ENCODE results near the gene GSK3B. TPM values are rescaled to one million over a fixed set of nuclear protein-coding genes. Genes with fewer than 3 reads are reported as not detected.

Gene GSK3B
- total RNA-seq, 1 experiment from 2014 or later, result 56.5 TPM

- no peaks in the 10 kb centered on the region for H3K79me1 ChIP-seq (ENCODE audit: insufficient read depth, low read depth, low read length, poor library complexity, severe bottlenecking)
- H4K5ac ChIP-seq (ENCODE audit: insufficient read length, low read depth, low read length), result no peak overlapping the region
- H2AFZ ChIP-seq (ENCODE audit: low read length), result no peak overlapping the region
- no peaks in the 10 kb centered on the region for H3K27me3 Mint-ChIP-seq (ENCODE audit: low read depth)
- H3K18ac ChIP-seq (ENCODE audit: insufficient read length, low read depth, low read length), result no peak overlapping the region
- no peak overlapping the region for H2BK5ac ChIP-seq (ENCODE audit: insufficient read length, low read length)
- H3K27me3 ChIP-seq (ENCODE audit: insufficient read depth, low read length), result no peaks in the 10 kb centered on the region
- no peak overlapping the region for H2AK5ac ChIP-seq (ENCODE audit: insufficient read length, low read length)
- no peak overlapping the region for H3K4me3 Mint-ChIP-seq
- no peak overlapping the region for H3K9ac ChIP-seq (ENCODE audit: extremely low read depth, insufficient read length, low read length)
- H3T11ph ChIP-seq (ENCODE audit: low read length), result no peak overlapping the region
- no CpG with 5 or more reads among the region's 3 CpGs for WGBS (ENCODE audit: extremely low coverage, insufficient read length, low lambda C conversion rate)
- H3K27ac Mint-ChIP-seq, result peak overlapping the region in 2 of 3 experiments; percentile 20 to 76; a peak in 4 of 7 replicates
- DNase-seq, result no peak
- H3K23me2 ChIP-seq (ENCODE audit: insufficient read length, low read depth, low read length, poor library complexity, severe bottlenecking), result no peaks in the 10 kb centered on the region
- H3K9me3 ChIP-seq (ENCODE audit: control insufficient read depth, low read depth, low read length), result no peaks in the 10 kb centered on the region
- H2BK12ac ChIP-seq (ENCODE audit: insufficient read length, low read depth, low read length), result no peak overlapping the region
- no peak overlapping the region for H3K4ac ChIP-seq (ENCODE audit: low read depth, low read length)
- TF ChIP-seq CTCF (conservative IDR thresholded peaks at IDR 0.05), result no peak
- H3K36me3 Mint-ChIP-seq (ENCODE audit: insufficient read depth in 1 of 3, low read depth in 3 of 3), result no peaks in the 10 kb centered on the region
- H2BK120ac ChIP-seq (ENCODE audit: low read depth, low read length, poor library complexity, severe bottlenecking), result no peak overlapping the region
- H3K4me1 Mint-ChIP-seq, result peaks cover 10 to 11% of the 10 kb centered on the region in 2 experiments
- no peak overlapping the region for H3K56ac ChIP-seq (ENCODE audit: insufficient read length, low read depth, low read length)
- H3K9me3 Mint-ChIP-seq, result no peaks in the 10 kb centered on the region
- H2BK20ac ChIP-seq (ENCODE audit: low read depth, low read length, poor library complexity, severe bottlenecking), result no peak overlapping the region
- no peak overlapping the region for H4K8ac ChIP-seq (replicated peaks; ENCODE audit: insufficient read length, low read depth, low read length)
- no peak overlapping the region for H4K91ac ChIP-seq (ENCODE audit: insufficient read length, low read depth, low read length)
- no peaks in the 10 kb centered on the region for H4K20me1 ChIP-seq (ENCODE audit: control insufficient read depth, insufficient read depth, insufficient read length)
- H3K4me2 ChIP-seq (ENCODE audit: insufficient read depth, insufficient read length, low read length), result no peak overlapping the region
- H3K79me2 ChIP-seq (ENCODE audit: insufficient read depth, low read length), result no peaks in the 10 kb centered on the region
- no peak overlapping the region for H3K23ac ChIP-seq (ENCODE audit: insufficient read length, low read depth, low read length)
- no peaks in the 10 kb centered on the region for H3K4me1 ChIP-seq (ENCODE audit: insufficient read depth, low read length)
- no peak overlapping the region for H2BK15ac ChIP-seq (ENCODE audit: low read depth, low read length)
- H3K27ac ChIP-seq (ENCODE audit: insufficient read length, low read depth, low read length), result no peak overlapping the region
- no peak overlapping the region for H3K14ac ChIP-seq (ENCODE audit: insufficient read depth, low read length)
Measured at GRCh38 chr3:119950666-119951325, 143.5 kb downstream of the GSK3B start.
